GM06990 (cell line): ENCODE measurements around the gene ZNF804A.

Source experiments
- DNase-seq: peaks from one replicate; pipeline ENCODE4 v3.0.0-alpha.2; 2011; ENCODE audit not compliant: insufficient read length; ENCODE audit errors: extremely low read depth
- H3K27me3 ChIP-seq: replicated peaks from 2 replicates; pipeline ENCODE4 v1.6.0; 2011; ENCODE audit warnings: low read length; ENCODE audit not compliant: control insufficient read depth, insufficient read depth
- H3K36me3 ChIP-seq: 2 replicates; pipeline ENCODE4 v1.5.1; 2011; ENCODE audit warnings: low read length; ENCODE audit not compliant: control insufficient read depth, insufficient read depth
- H3K4me3 ChIP-seq: replicated peaks from 2 replicates; pipeline ENCODE4 v1.5.1; 2011; ENCODE audit warnings: low read depth, mild to moderate bottlenecking, control low read depth, low read length
- TF ChIP-seq, protein P1 (sequence below): IDR thresholded peaks from 2 replicates; pipeline ENCODE4 v1.5.1; 2011; ENCODE audit warnings: low read length, control low read depth, mild to moderate bottlenecking, inconsistent platforms; ENCODE audit not compliant: insufficient read depth, poor library complexity, severe bottlenecking

Gene ZNF804A

DNA sequence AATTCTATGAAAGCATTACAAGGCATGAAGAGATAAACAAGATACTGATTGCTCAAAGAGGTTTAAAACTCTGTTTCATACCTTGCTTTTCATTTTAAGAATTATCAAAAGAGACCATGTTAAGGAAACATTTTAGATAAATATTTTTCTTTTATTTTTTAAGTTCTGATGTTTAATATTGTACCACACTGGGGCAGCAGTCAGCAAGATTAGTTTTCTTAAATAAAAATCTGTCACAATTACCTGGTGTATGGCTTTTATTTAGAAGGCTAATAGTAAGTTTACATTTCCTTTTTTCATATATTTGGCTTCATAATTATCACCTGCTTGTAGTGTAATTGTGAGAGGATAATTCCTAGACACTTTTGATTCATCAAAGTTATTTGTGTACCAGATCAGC is 46.4 kb downstream of the ZNF804A start:
- Histone ChIP-seq H3K36me3 (no peaks in the 10 kb centered on the region), H3K27me3 (no peaks in the 10 kb centered on the region), H3K4me3 (no peak overlapping the region)
- TF ChIP-seq, protein P1, sequence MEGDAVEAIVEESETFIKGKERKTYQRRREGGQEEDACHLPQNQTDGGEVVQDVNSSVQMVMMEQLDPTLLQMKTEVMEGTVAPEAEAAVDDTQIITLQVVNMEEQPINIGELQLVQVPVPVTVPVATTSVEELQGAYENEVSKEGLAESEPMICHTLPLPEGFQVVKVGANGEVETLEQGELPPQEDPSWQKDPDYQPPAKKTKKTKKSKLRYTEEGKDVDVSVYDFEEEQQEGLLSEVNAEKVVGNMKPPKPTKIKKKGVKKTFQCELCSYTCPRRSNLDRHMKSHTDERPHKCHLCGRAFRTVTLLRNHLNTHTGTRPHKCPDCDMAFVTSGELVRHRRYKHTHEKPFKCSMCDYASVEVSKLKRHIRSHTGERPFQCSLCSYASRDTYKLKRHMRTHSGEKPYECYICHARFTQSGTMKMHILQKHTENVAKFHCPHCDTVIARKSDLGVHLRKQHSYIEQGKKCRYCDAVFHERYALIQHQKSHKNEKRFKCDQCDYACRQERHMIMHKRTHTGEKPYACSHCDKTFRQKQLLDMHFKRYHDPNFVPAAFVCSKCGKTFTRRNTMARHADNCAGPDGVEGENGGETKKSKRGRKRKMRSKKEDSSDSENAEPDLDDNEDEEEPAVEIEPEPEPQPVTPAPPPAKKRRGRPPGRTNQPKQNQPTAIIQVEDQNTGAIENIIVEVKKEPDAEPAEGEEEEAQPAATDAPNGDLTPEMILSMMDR = no peak
- DNase-seq = no peak

DNA sequence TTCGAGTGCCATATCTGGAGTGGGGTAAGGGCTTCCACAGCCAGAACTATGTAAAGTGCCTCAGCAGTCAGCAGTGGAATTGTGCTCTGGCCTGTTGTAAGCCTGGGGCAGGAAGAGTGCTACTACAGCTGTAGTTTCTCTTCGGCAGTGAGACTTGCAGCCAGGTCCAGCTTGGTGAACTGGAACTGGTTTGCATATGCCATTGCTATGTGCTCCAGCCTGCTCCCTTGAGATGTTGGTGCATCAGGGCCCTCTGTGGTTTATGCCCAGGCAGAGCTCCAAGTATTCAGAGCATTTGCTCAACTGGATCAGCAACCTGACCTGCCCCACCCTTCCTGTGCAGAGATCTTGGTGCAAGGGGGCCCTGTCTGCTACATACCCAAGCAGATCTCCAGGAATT is 47.8 kb downstream of the ZNF804A start:
- Histone ChIP-seq H3K4me3 (no peak overlapping the region), H3K27me3 (no peaks in the 10 kb centered on the region), H3K36me3 (no peaks in the 10 kb centered on the region)
- DNase-seq = no peak
- TF ChIP-seq, protein P1 = no peak

- TF ChIP-seq, protein P1 = no peak
- Histone ChIP-seq H3K4me3 (no peak overlapping the region), H3K27me3 (no peaks in the 10 kb centered on the region), H3K36me3 (no peaks in the 10 kb centered on the region)
- DNase-seq = no peak
These were observed 48.3 kb downstream of the ZNF804A start for GRCh38 chr2:184646593-184646992.

DNA sequence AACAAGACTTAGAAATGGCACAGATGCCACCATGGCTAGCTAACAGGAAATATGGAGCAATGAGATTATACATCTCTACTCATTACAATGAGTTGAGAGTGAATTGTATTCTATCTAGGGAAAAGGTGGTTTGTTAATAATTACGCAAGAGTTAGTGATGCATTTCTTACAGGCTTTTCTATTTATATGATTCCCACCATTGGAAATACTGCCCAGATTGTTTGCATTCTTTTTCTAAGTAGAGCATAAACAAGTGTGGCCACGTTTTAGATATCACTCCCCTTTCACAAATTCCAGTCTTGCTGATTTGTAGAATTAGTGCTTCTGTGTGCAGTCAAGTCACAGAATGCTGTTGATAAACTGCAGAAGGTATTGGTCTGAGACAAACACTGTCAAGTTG is 56.6 kb downstream of the ZNF804A start:
- Histone ChIP-seq H3K36me3 (no peaks in the 10 kb centered on the region), H3K27me3 (no peaks in the 10 kb centered on the region), H3K4me3 (no peak overlapping the region)
- no peak for DNase-seq
- TF ChIP-seq, protein P1 = no peak

GRCh38 chr2:184677171-184677570 is 78.8 kb downstream of the ZNF804A start:
- Histone ChIP-seq H3K27me3 (no peaks in the 10 kb centered on the region), H3K36me3 (no peaks in the 10 kb centered on the region), H3K4me3 (no peak overlapping the region)
- no peak for DNase-seq
- TF ChIP-seq, protein P1 = no peak
